ENCODE data around the gene GCDH.
A peak's percentile ranks its signal among the peaks of the same experiment; 100 is the strongest.
"Not testable (repeated sequence)": the region's sequence is repeated elsewhere in the genome, so short reads cannot be mapped to it uniquely, and the experiment has no call there.

Gene GCDH

GRCh38 chr19:12890787-12891552 is at the start of gene GCDH:
TSS of gene GCDH (plus strand) at chr19:12891160. CDS start at chr19:12891305, 145 bp downstream.
- DNase-seq (ENCODE audit: low read depth in 2 of 2) = peak; percentile 85 to 93

GRCh38 chr19:12842511-12842910 is 48.4 kb upstream of the GCDH start:
- no peak for DNase-seq (ENCODE audit: low read depth in 2 of 2)

DNA sequence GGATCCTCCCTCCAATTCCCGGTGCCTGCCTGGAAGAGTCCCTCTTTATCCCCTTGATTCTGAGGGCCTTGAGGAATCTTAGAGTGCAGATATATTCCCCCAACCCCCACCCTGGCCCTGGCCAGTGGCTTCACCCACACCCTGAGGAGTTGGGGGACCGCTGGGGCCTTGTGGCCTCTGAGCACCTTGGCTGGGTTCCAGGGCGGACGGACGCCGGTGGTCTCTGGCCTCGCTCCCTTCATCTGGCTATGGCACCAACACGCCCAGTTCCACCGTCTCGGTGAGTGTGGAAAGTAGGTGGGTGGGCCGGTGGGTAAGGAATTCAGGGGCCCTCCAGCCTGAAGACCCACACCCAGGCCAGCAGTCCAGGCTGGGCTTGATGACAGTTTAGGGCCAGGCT is 47.6 kb upstream of the GCDH start:
- DNase-seq (ENCODE audit: low read depth in 2 of 2) = no peak

GRCh38 chr19:12843999-12844732 is 46.8 kb upstream of the GCDH start:
- no peak for DNase-seq (ENCODE audit: low read depth in 2 of 2)

- not testable (repeated sequence) for DNase-seq (ENCODE audit: low read depth in 2 of 2)
Observed at GRCh38 chr19:12846613-12847012, 44.3 kb upstream of the GCDH start.

DNA sequence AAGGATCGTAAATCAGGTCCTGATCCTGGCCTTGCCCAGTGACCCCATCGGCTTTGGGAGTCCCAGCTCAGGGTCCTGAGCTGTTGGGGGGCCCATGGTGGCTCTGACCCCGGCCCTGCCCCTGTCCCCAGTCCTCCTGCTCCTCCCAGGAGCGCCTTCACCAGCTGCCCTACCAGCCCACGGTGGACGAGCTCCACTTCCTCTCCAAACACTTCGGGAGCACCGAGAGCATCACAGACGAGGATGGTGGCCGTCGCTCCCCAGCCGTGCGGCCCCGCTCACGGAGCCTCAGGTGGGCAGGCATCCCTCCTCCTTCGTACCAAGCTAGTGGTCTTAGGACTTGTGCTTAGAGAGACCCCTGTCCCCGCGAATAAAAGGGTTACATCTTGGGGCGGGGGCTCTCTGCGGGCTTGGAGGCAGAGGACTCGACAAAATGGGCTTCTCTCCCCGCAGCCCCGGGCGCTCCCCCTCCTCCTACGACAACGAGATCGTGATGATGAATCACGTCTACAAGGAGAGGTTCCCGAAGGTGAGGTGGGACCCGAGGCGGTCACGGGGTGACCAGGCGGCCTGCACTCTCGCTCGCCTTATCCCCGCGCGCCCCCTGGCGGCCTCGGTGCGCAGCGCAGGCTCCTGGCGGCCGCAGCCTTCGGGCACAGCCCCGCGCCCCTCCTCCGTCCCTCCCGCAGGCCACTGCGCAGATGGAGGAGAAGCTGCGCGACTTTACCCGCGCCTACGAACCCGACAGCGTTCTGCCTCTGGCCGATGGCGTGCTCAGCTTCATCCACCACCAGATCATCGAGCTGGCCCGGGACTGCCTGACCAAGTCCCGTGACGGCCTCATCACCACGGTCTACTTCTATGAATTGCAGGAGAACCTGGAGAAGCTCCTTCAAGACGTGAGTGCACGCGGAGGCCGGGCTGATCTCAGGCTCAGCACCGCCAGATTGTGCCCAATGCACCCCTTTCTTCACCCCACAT is 43.5 kb upstream of the GCDH start:
- peak; percentile 77 to 86 for DNase-seq (ENCODE audit: low read depth in 2 of 2)

GRCh38 chr19:12856653-12857052 is 34.3 kb upstream of the GCDH start:
- no peak for DNase-seq (ENCODE audit: low read depth in 2 of 2)

- no peak for DNase-seq (ENCODE audit: low read depth in 2 of 2)
Observed at GRCh38 chr19:12858041-12858928, 32.7 kb upstream of the GCDH start.

GRCh38 chr19:12859546-12859945 is 31.4 kb upstream of the GCDH start:
- DNase-seq (ENCODE audit: low read depth in 2 of 2) = no peak

DNA sequence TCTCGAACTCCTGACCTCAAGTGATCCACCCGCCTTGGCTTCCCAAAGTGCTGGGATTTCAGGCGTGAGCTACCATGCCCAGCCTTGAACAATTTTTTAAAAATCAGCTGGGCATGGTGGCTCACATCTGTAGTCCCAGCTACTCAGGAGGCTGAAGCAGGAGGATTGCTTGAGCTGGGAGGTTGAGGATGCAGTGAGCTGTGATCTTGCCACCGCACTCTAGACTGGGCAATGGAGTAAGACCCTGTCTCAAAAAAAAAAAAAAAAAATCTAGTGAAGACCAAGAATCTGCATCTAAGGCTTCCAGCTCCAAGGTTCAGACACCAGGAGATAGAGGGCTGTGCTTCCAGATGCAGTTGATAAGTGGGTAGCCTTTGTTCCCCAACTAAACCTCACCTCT is 26.8 kb upstream of the GCDH start:
- no peak for DNase-seq (ENCODE audit: low read depth in 2 of 2)

DNA sequence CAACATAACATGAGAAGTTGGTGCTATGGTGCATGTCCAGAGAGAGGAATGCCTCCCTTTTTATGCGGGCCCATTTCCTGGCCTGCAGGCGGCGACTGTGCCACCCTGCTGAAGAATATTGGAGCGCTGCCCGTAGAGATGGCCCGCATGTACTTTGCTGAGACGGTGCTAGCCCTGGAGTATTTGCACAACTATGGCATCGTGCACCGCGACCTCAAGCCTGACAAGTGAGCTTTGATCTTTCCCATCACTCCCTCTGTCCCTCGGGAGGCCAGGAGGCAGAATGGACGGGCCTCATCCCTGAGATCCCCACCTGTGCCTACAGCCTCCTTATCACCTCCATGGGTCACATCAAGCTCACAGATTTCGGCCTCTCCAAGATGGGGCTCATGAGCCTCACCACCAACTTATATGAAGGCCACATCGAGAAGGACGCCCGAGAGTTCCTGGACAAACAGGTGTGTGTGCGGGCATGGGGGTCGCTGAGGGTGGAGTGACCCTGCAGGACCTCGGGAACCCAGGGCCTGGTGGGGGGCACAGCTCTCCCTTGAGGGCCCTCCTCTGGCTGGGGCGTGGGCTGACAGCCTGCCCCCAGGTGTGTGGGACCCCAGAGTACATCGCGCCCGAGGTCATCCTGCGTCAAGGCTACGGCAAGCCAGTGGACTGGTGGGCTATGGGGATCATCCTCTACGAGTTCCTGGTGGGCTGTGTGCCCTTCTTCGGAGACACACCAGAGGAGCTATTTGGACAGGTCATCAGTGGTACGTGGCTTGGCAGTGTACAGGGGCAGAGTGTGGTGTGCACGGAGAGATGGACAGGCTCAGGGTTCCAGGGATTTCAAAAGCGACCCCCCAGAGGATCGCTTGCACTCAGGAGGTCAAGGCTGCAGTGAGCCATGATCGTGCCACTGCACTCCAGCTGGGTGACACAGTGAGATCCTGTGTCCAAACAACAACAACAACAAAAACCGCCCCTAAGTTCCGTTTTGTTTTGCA is 25.9 kb upstream of the GCDH start:
- DNase-seq (ENCODE audit: low read depth in 2 of 2) = no peak

- DNase-seq (ENCODE audit: low read depth in 2 of 2) = no peak
Observed at GRCh38 chr19:12865746-12866415, 25.1 kb upstream of the GCDH start.

- DNase-seq (ENCODE audit: low read depth in 2 of 2) = no peak
Observed at GRCh38 chr19:12866416-12867119, 24.4 kb upstream of the GCDH start.

DNA sequence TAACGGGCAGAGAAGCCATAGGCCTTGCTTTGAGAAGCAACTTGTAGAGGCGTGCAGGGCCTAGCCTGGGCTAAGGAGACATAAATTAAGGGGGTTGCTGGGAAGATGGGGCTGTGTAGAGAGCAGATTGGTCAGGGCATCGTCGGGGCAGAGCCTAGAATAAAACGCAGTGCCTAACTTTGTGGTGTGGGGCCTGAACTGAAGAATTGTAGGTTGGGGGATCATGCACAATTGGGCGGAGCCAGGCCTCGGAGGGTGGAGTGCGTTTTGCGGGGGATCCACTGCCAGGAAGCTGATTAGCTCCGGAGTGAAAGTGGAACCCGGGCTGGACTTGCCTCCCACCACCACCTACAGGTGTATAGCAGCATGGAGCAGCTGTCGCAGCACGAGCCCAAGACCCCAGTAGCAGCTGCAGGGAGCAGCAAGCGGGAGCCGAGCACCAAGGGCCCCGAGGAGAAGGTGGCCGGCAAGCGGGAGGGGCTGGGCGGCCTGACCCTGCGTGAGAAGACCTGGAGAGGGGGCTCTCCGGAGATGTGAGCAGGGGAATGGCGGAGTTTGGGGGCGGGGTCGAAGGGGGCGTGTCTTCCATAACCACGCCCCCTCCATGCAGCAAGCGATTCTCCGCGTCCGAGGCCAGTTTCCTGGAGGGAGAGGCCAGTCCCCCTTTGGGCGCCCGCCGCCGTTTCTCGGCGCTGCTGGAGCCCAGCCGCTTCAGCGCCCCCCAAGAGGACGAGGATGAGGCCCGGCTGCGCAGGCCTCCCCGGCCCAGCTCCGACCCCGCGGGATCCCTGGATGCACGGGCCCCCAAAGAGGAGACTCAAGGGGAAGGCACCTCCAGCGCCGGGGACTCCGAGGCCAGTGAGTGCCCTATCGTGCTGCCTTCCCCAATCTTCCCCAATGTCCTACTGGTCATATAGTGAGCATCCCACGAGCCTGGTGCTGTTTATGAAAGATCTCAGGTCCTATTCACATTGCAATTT is 23.6 kb upstream of the GCDH start:
- peak; percentile 32 to 62 for DNase-seq (ENCODE audit: low read depth in 2 of 2)

- DNase-seq (ENCODE audit: low read depth in 2 of 2) = no peak
Observed at GRCh38 chr19:12868540-12869112, 22.3 kb upstream of the GCDH start.

- no peak for DNase-seq (ENCODE audit: low read depth in 2 of 2)
Observed at GRCh38 chr19:12871681-12872080, 19.3 kb upstream of the GCDH start.

DNA sequence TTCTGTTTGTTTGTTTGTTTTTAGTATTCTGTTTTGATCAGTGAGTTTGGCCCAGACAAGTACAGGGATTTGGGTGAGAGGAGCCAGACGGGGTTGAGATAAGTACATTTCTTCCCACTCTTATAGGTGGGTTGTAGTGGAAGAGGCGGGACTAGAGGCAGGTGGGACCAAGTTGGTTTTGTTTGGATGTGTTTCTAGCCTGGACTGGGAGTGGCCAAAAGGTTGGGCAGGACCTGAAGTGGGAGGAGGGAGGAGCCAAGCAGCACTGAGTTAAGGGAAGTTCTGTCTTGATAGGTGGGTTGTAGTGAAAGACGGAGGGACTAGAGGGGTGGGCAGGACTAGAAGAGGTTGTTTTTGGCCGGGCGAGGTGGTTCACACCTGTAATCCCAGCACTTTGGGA is 18.7 kb upstream of the GCDH start:
- DNase-seq (ENCODE audit: low read depth in 2 of 2) = no peak
